HEK293T (cell line): ENCODE measurements around the gene AP4S1.

ENCODE experiments used
- ARNT ChIP-seq: fragments of 450-650 bp; IDR thresholded peaks from 2 replicates; pipeline ENCODE4 v1.6.1; 2017; ENCODE audit warnings: mild to moderate bottlenecking
- BHLHE40 ChIP-seq: fragments of 450-650 bp; IDR thresholded peaks from 2 replicates; pipeline ENCODE4 v1.6.1; 2016; ENCODE audit warnings: mild to moderate bottlenecking, moderate library complexity, borderline replicate concordance
- CTBP1 ChIP-seq: fragments of 450-650 bp; IDR thresholded peaks from 2 replicates; pipeline ENCODE4 v1.6.1; 2016; ENCODE audit warnings: borderline replicate concordance
- ELF4 ChIP-seq: fragments of 450-650 bp; IDR thresholded peaks from 2 replicates; pipeline ENCODE4 v1.6.1; 2017; ENCODE audit warnings: antibody characterized with exemption
- FOXK2 ChIP-seq: fragments of 450-650 bp; IDR thresholded peaks from 2 replicates; pipeline ENCODE4 v1.6.1; 2016; ENCODE audit warnings: mild to moderate bottlenecking
- FOXM1 ChIP-seq: fragments of 450-650 bp; IDR thresholded peaks from 2 replicates; pipeline ENCODE4 v1.6.1; 2017; ENCODE audit warnings: mild to moderate bottlenecking, borderline replicate concordance
- L3MBTL2 ChIP-seq: fragments of 450-650 bp; conservative IDR thresholded peaks from 2 replicates; pipeline ENCODE4 v1.6.1; 2016; ENCODE audit warnings: mild to moderate bottlenecking
- NFRKB ChIP-seq: fragments of 450-650 bp; IDR thresholded peaks from 2 replicates; pipeline ENCODE4 v1.6.1; 2016; ENCODE audit warnings: mild to moderate bottlenecking, moderate library complexity
- PKNOX1 ChIP-seq: fragments of 450-650 bp; IDR thresholded peaks from 2 replicates; pipeline ENCODE4 v1.6.1; 2016
- SP1 ChIP-seq: fragments of 450-650 bp; IDR thresholded peaks from 2 replicates; pipeline ENCODE4 v1.6.1; 2017
- SUZ12 ChIP-seq: fragments of 450-650 bp; IDR thresholded peaks from 2 replicates; pipeline ENCODE4 v1.6.1; 2016; ENCODE audit warnings: mild to moderate bottlenecking
- TARDBP ChIP-seq: fragments of 450-650 bp; IDR thresholded peaks from 2 replicates; pipeline ENCODE4 v1.6.1; 2016

- TF ChIP-seq FOXM1 = no peak
- TF ChIP-seq PKNOX1 = no peak
- no peak for TF ChIP-seq ELF4
- no peak for TF ChIP-seq FOXK2
- no peak for TF ChIP-seq TARDBP
- TF ChIP-seq ARNT = no peak
- no peak for TF ChIP-seq BHLHE40
- no peak for TF ChIP-seq SP1
- TF ChIP-seq NFRKB = no peak
- TF ChIP-seq SUZ12 = no peak
- no peak for TF ChIP-seq CTBP1
- TF ChIP-seq L3MBTL2 = no peak
Observed at GRCh38 chr14:31036552-31036951, 11.1 kb downstream of the AP4S1 start.
